GM19397 (cell line): Measurements from ENCODE around the gene NALF2.

ENCODE experiments used
- ATAC-seq: cut with Tn5 transposase; IDR thresholded peaks from one replicate; pipeline ENCODE4 v1.9.1; 2021; ENCODE audit warnings: mild to moderate bottlenecking, moderate library complexity; ENCODE audit not compliant: unreplicated experiment

NALF2 gene

GRCh38 chrX:69524781-69525363 lies 20.7 kb downstream of the NALF2 start:
- no peak for ATAC-seq

GRCh38 chrX:69530306-69530705 lies 26.2 kb downstream of the NALF2 start:
- ATAC-seq: no peak

- ATAC-seq: no peak
These were observed 27.1 kb downstream of the NALF2 start for GRCh38 chrX:69531031-69531755.

GRCh38 chrX:69535661-69536060 lies 31.5 kb downstream of the NALF2 start:
- ATAC-seq: no peak

GRCh38 chrX:69538321-69538876 lies 34.3 kb downstream of the NALF2 start:
- ATAC-seq: peak; percentile 85

GRCh38 chrX:69539437-69539836 lies 35.3 kb downstream of the NALF2 start:
- no peak for ATAC-seq

GRCh38 chrX:69541956-69542355 lies 37.8 kb downstream of the NALF2 start:
- no peak for ATAC-seq

GRCh38 chrX:69543572-69543971 lies 39.4 kb downstream of the NALF2 start:
- no peak for ATAC-seq

- ATAC-seq: no peak
These were observed 42.3 kb downstream of the NALF2 start for GRCh38 chrX:69546417-69546816.

GRCh38 chrX:69546978-69547377 lies 42.9 kb downstream of the NALF2 start:
- no peak for ATAC-seq

- no peak for ATAC-seq
These were observed 47.4 kb downstream of the NALF2 start for GRCh38 chrX:69551421-69552009.

GRCh38 chrX:69552512-69552911 lies 48.4 kb downstream of the NALF2 start:
- no peak for ATAC-seq
